OCI-LY7 (cell line): ENCODE results near the gene NAGPA. TPM values are rescaled to one million over a fixed set of nuclear protein-coding genes. Genes with fewer than 3 reads are reported as not detected.

Experiments
- BruUV-seq: library from RNA; stranded (reverse); fragments of 400-500 nt; replicated peaks from 2 replicates; lab custom pipeline; 2021; lab: Mats Ljungman, UMichigan
- CTCF ChIA-PET: fragments of 300-600 bp; sonication (Branson Sonifier 250); formaldehyde crosslinking; loops from one replicate; lab custom pipeline; 2022; ENCODE audit warnings: antibody characterized with exemption; ENCODE audit not compliant: unreplicated experiment; lab: Charles Lee
- POLR2A ChIA-PET: fragments of 300-600 bp; sonication (Branson Sonifier 250); formaldehyde crosslinking; loops from one replicate; lab custom pipeline; 2022; ENCODE audit warnings: antibody characterized with exemption; lab: Charles Lee
- DNase-seq: peaks from one replicate; pipeline ENCODE4 v3.0.0-alpha.2; 2015; ENCODE audit warnings: low spot score
- H2AFZ ChIP-seq: fragments of 200-600 bp; sonication (generic), shearing (Covaris generic); 2 replicates; pipeline ENCODE4 v1.6.1; 2014; ENCODE audit warnings: mild to moderate bottlenecking, antibody characterized with exemption, low read length, moderate library complexity
- H3K27ac ChIP-seq: fragments of 200-600 bp; sonication (generic); 2 replicates; pipeline ENCODE4 v1.5.1; 2014; ENCODE audit warnings: mixed run types, low read depth, mild to moderate bottlenecking, moderate library complexity, low read length, inconsistent platforms; ENCODE audit not compliant: poor library complexity, severe bottlenecking
- H3K36me3 ChIP-seq: fragments of 200-600 bp; sonication (generic); 2 replicates; pipeline ENCODE4 v1.6.1; 2014; ENCODE audit warnings: mild to moderate bottlenecking, antibody characterized with exemption, low read length, moderate library complexity, mixed read lengths; ENCODE audit not compliant: insufficient read depth
- H3K4me1 ChIP-seq: fragments of 200-600 bp; sonication (generic); 2 replicates; pipeline ENCODE4 v1.5.1; 2014; ENCODE audit warnings: mild to moderate bottlenecking, low read length; ENCODE audit not compliant: insufficient read depth, poor library complexity, severe bottlenecking
- H3K4me2 ChIP-seq: fragments of 200-600 bp; sonication (generic); 2 replicates; pipeline ENCODE4 v1.6.1; 2014; ENCODE audit warnings: mild to moderate bottlenecking, low read length
- H3K4me3 ChIP-seq: fragments of 200-600 bp; sonication (generic); 2 replicates; pipeline ENCODE4 v1.5.1; 2014; ENCODE audit warnings: mild to moderate bottlenecking, low read depth, low read length; ENCODE audit not compliant: poor library complexity, severe bottlenecking
- H3K79me2 ChIP-seq: fragments of 200-600 bp; sonication (generic); 2 replicates; pipeline ENCODE4 v1.6.1; 2016; ENCODE audit warnings: low read depth, mild to moderate bottlenecking, low read length, moderate library complexity, mixed read lengths; ENCODE audit not compliant: insufficient read depth
- H3K9me2 ChIP-seq: fragments of 200-600 bp; sonication (generic); 2 replicates; pipeline ENCODE4 v1.6.1; 2016; ENCODE audit warnings: mild to moderate bottlenecking, low read length, mixed read lengths; ENCODE audit not compliant: insufficient read depth
- H3K9me3 ChIP-seq: fragments of 200-600 bp; sonication (generic); 2 replicates; pipeline ENCODE4 v1.6.1; 2014; ENCODE audit warnings: mild to moderate bottlenecking, mixed run types, low read length, mixed read lengths
- H4K20me1 ChIP-seq: fragments of 200-600 bp; sonication (generic); 2 replicates; pipeline ENCODE4 v1.6.1; 2014; ENCODE audit warnings: mild to moderate bottlenecking, antibody characterized with exemption, low read length, moderate library complexity, mixed read lengths; ENCODE audit not compliant: insufficient read depth
- CTCF ChIP-seq: fragments of 200-600 bp; sonication (generic); conservative IDR thresholded peaks from 2 replicates; pipeline ENCODE4 v1.5.1; 2014; ENCODE audit warnings: mild to moderate bottlenecking, antibody characterized with exemption, low read length, moderate library complexity, mixed read lengths
- EZH2phosphoT487 ChIP-seq: fragments of 200-600 bp; sonication (generic); IDR thresholded peaks from 2 replicates; pipeline ENCODE4 v1.6.1; 2018; ENCODE audit warnings: low read depth, borderline replicate concordance, mild to moderate bottlenecking, mixed run types, antibody characterized with exemption, low read length, moderate library complexity, mixed read lengths
- intact Hi-C: fragments of 100-400 bp; cut with micrococcal nuclease; formaldehyde crosslinking; loops from one replicate; pipeline ENCODE4 v1.10.0; 2022; ENCODE audit not compliant: unreplicated experiment
- total RNA-seq, 2 experiments: library from RNA; depleted of rRNA in 1 of 2; stranded (reverse); fragments of >200 nt in 1 of 2; shearing (Covaris generic) in 1 of 2; gene quantifications; 2 replicates each; pipeline ENCODE4 v1.2.3, GENCODE V29; 2014 to 2022

Gene NAGPA
- total RNA-seq, 2 experiments from 2014 or later: 12.8 to 14.6 TPM

DNA sequence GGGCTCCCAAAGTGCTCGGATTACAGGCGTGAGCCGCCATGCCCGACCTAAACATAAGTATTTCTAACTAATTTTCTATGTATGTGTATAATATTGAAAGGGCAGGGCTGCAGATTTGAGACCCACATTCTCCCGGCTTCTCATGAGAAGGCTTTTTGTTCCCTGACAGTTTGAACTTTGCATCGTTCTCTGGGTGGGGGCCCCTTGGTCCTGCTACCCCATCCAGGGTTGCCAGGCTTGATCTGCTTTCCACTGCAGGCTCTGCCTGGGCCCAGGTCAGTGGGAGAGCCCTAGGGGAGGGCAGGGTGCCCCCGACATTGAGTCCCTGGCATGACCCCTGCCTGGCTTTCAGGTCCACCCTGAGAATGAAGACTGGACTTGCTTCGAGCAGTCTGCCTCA lies 43.3 kb downstream of the NAGPA start:
- no peaks in the 10 kb centered on the region for H4K20me1 ChIP-seq
- no TSS peak for BruUV-seq
- H3K4me3 ChIP-seq: no peak overlapping the region
- DNase-seq: no peak
- H3K9me2 ChIP-seq: no peaks in the 10 kb centered on the region
- no peaks in the 10 kb centered on the region for H3K36me3 ChIP-seq
- ChIA-PET CTCF (no interaction called here), POLR2A (no interaction called here)
- no peaks in the 10 kb centered on the region for H3K79me2 ChIP-seq
- H3K9me3 ChIP-seq: no peaks in the 10 kb centered on the region
- no peak overlapping the region for H3K27ac ChIP-seq
- TF ChIP-seq EZH2phosphoT487 (no peak), CTCF (no peak)
- no peak overlapping the region for H3K4me2 ChIP-seq
- intact Hi-C loops: no loop called here
- H2AFZ ChIP-seq: no peak overlapping the region
- no peaks in the 10 kb centered on the region for H3K4me1 ChIP-seq

- no peak for DNase-seq
- Histone ChIP-seq H3K9me2 (no peaks in the 10 kb centered on the region), H3K4me3 (no peak overlapping the region), H4K20me1 (no peaks in the 10 kb centered on the region), H3K9me3 (no peaks in the 10 kb centered on the region), H3K4me2 (no peak overlapping the region), H2AFZ (no peak overlapping the region), H3K79me2 (no peaks in the 10 kb centered on the region), H3K4me1 (no peaks in the 10 kb centered on the region), H3K27ac (no peak overlapping the region), H3K36me3 (no peaks in the 10 kb centered on the region)
- POLR2A ChIA-PET: no interaction called here
- intact Hi-C loops: no loop called here
- TF ChIP-seq EZH2phosphoT487 (no peak), CTCF (no peak)
- BruUV-seq: no TSS peak
- CTCF ChIA-PET: no interaction called here
Observed at GRCh38 chr16:4989391-4990006, 44.2 kb downstream of the NAGPA start.

GRCh38 chr16:4988647-4989046 lies 45.1 kb downstream of the NAGPA start:
- POLR2A ChIA-PET: no interaction called here
- H3K79me2 ChIP-seq: no peaks in the 10 kb centered on the region
- no peaks in the 10 kb centered on the region for H3K9me2 ChIP-seq
- no peak overlapping the region for H3K4me3 ChIP-seq
- H2AFZ ChIP-seq: no peak overlapping the region
- intact Hi-C loops: no loop called here
- BruUV-seq: no TSS peak
- H4K20me1 ChIP-seq: no peaks in the 10 kb centered on the region
- no peak overlapping the region for H3K27ac ChIP-seq
- H3K36me3 ChIP-seq: no peaks in the 10 kb centered on the region
- no peak for DNase-seq
- CTCF ChIA-PET: no interaction called here
- no peaks in the 10 kb centered on the region for H3K4me1 ChIP-seq
- H3K4me2 ChIP-seq: no peak overlapping the region
- H3K9me3 ChIP-seq: no peaks in the 10 kb centered on the region
- TF ChIP-seq EZH2phosphoT487 (no peak), CTCF (no peak)
